Ectodermal cell (in vitro differentiated cells): Measurements from ENCODE around the gene ART5.

Experiments
- H3K27ac ChIP-seq: 2 replicates; pipeline ENCODE4 v1.7.0; 2013; ENCODE audit warnings: mild to moderate bottlenecking, low read depth, low read length; ENCODE audit not compliant: insufficient read depth, poor library complexity, severe bottlenecking
- H3K27me3 ChIP-seq: 2 replicates; pipeline ENCODE4 v1.7.0; 2013; ENCODE audit warnings: mild to moderate bottlenecking, low read length; ENCODE audit not compliant: insufficient read depth, control insufficient read depth, poor library complexity, severe bottlenecking
- H3K36me3 ChIP-seq: one replicate; pipeline ENCODE4 v1.7.0; 2013; ENCODE audit warnings: low read length; ENCODE audit not compliant: control insufficient read depth, insufficient read depth
- H3K4me1 ChIP-seq: one replicate; pipeline ENCODE4 v1.7.0; 2013; ENCODE audit warnings: low read length; ENCODE audit not compliant: control insufficient read depth, insufficient read depth
- H3K4me3 ChIP-seq: 2 replicates; pipeline ENCODE4 v1.7.0; 2013; ENCODE audit warnings: low read depth, low read length, control low read depth; ENCODE audit not compliant: insufficient read depth
- H3K9me3 ChIP-seq: 2 replicates; pipeline ENCODE4 v1.7.0; 2013; ENCODE audit warnings: mild to moderate bottlenecking, low read length, moderate library complexity; ENCODE audit not compliant: control insufficient read depth
- WGBS, 2 experiments: methylation state at CpG; one replicate each; pipeline ENCODE4 v1.1.7; 2013; ENCODE audit warnings: missing lambda C conversion rate in 2 of 2; 5-methylcytosine and 5-hydroxymethylcytosine counted together

Gene ART5

GRCh38 chr11:3623121-3623520 is 18.7 kb downstream of the ART5 start:
- Histone ChIP-seq H3K27ac (no peak overlapping the region), H3K9me3 (no peaks in the 10 kb centered on the region)

GRCh38 chr11:3622521-3622920 is 19.3 kb downstream of the ART5 start:
- WGBS, 2 experiments, result 84 to 89% methylated on average over 4 of the region's 4 CpGs
- H3K27me3 ChIP-seq, result no peaks in the 10 kb centered on the region
- no peak overlapping the region for H3K4me3 ChIP-seq
- no peak overlapping the region for H3K27ac ChIP-seq
- no peaks in the 10 kb centered on the region for H3K36me3 ChIP-seq
- H3K4me1 ChIP-seq, result no peaks in the 10 kb centered on the region
- H3K9me3 ChIP-seq, result no peaks in the 10 kb centered on the region

More at GRCh38 chr11:3623121-3623520, 18.7 kb downstream of the ART5 start:
- 89 to 96% methylated on average over 5 of the region's 5 CpGs for WGBS, 2 experiments
- Histone ChIP-seq H3K4me3 (no peak overlapping the region), H3K27me3 (no peaks in the 10 kb centered on the region), H3K4me1 (no peaks in the 10 kb centered on the region), H3K36me3 (no peaks in the 10 kb centered on the region)

GRCh38 chr11:3617990-3618389 is 23.8 kb downstream of the ART5 start:
- H3K27ac ChIP-seq, result no peak overlapping the region
- H3K27me3 ChIP-seq, result no peaks in the 10 kb centered on the region
- H3K9me3 ChIP-seq, result no peaks in the 10 kb centered on the region
- H3K4me1 ChIP-seq, result no peaks in the 10 kb centered on the region
- no peak overlapping the region for H3K4me3 ChIP-seq
- no peaks in the 10 kb centered on the region for H3K36me3 ChIP-seq
- WGBS, 2 experiments, result 92 to 98% methylated on average over 8 of the region's 8 CpGs

- Histone ChIP-seq H3K9me3 (peaks cover 2% of the 10 kb centered on the region), H3K27ac (no peak overlapping the region), H3K4me3 (no peak overlapping the region), H3K27me3 (no peaks in the 10 kb centered on the region), H3K4me1 (no peaks in the 10 kb centered on the region), H3K36me3 (no peaks in the 10 kb centered on the region)
- WGBS, 2 experiments, result 90 to 91% methylated on average over 25 of the region's 25 CpGs
Measured at GRCh38 chr11:3616721-3617460, 24.9 kb downstream of the ART5 start.

- H3K36me3 ChIP-seq, result no peaks in the 10 kb centered on the region
- H3K9me3 ChIP-seq, result peaks cover 2% of the 10 kb centered on the region
- WGBS, 2 experiments, result 92 to 93% methylated on average over 6 of the region's 6 CpGs
- no peak overlapping the region for H3K4me3 ChIP-seq
- no peaks in the 10 kb centered on the region for H3K4me1 ChIP-seq
- H3K27me3 ChIP-seq, result no peaks in the 10 kb centered on the region
- no peak overlapping the region for H3K27ac ChIP-seq
Measured at GRCh38 chr11:3615998-3616397, 25.8 kb downstream of the ART5 start.

GRCh38 chr11:3614742-3615171 is 27.0 kb downstream of the ART5 start:
- H3K9me3 ChIP-seq, result peaks cover 2% of the 10 kb centered on the region
- WGBS, 2 experiments, result 88 to 90% methylated on average over 5 of the region's 5 CpGs
- no peak overlapping the region for H3K4me3 ChIP-seq
- H3K27ac ChIP-seq, result no peak overlapping the region
- no peaks in the 10 kb centered on the region for H3K36me3 ChIP-seq
- H3K4me1 ChIP-seq, result no peaks in the 10 kb centered on the region
- H3K27me3 ChIP-seq, result no peaks in the 10 kb centered on the region

GRCh38 chr11:3613998-3614741 is 27.6 kb downstream of the ART5 start:
- WGBS, 2 experiments, result 90 to 92% methylated on average over 10 of the region's 10 CpGs
- H3K27me3 ChIP-seq, result no peaks in the 10 kb centered on the region

GRCh38 chr11:3611976-3612678 is 29.7 kb downstream of the ART5 start:
- no peaks in the 10 kb centered on the region for H3K36me3 ChIP-seq
- no peak overlapping the region for H3K4me3 ChIP-seq
- no peaks in the 10 kb centered on the region for H3K4me1 ChIP-seq
- peaks cover 2% of the 10 kb centered on the region for H3K9me3 ChIP-seq
- H3K27ac ChIP-seq, result no peak overlapping the region
- H3K27me3 ChIP-seq, result no peaks in the 10 kb centered on the region
- WGBS, 2 experiments, result 65 to 90% methylated on average over 2 to 3 of the region's 3 CpGs

More at GRCh38 chr11:3613998-3614741, 27.6 kb downstream of the ART5 start:
- peaks cover 2% of the 10 kb centered on the region for H3K9me3 ChIP-seq
- H3K27ac ChIP-seq, result no peak overlapping the region
- no peaks in the 10 kb centered on the region for H3K36me3 ChIP-seq
- no peaks in the 10 kb centered on the region for H3K4me1 ChIP-seq
- no peak overlapping the region for H3K4me3 ChIP-seq

GRCh38 chr11:3610846-3611245 is 30.9 kb downstream of the ART5 start:
- WGBS, 2 experiments, result 94 to 96% methylated on average over 4 of the region's 4 CpGs
- H3K4me3 ChIP-seq, result no peak overlapping the region
- H3K4me1 ChIP-seq, result no peaks in the 10 kb centered on the region
- no peaks in the 10 kb centered on the region for H3K27me3 ChIP-seq
- H3K27ac ChIP-seq, result no peak overlapping the region
- no peaks in the 10 kb centered on the region for H3K36me3 ChIP-seq
- peaks cover 2% of the 10 kb centered on the region for H3K9me3 ChIP-seq
